ENCODE data around the gene MTG2.
"Not testable (repeated sequence)": the region's sequence is repeated elsewhere in the genome, so short reads cannot be mapped to it uniquely, and the experiment has no call there.

Gene MTG2

DNA sequence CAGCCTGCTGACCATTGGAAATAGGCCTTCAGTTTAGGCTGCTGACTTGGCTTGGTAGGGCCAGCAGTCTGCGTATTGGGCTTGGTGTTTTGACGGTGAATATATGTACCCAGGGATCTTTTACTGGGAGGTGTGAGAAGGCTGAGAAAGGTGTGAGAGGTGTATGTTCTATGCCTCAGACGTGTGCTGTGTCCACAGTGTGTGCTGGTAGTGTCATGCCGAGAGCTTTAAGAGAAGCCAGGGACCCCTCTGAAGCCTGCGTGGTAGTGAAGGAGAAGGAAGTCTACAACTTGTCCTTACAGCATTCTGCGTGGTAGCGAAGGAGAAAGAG is 37.2 kb upstream of the MTG2 start:
- TF ChIP-seq, protein P1, sequence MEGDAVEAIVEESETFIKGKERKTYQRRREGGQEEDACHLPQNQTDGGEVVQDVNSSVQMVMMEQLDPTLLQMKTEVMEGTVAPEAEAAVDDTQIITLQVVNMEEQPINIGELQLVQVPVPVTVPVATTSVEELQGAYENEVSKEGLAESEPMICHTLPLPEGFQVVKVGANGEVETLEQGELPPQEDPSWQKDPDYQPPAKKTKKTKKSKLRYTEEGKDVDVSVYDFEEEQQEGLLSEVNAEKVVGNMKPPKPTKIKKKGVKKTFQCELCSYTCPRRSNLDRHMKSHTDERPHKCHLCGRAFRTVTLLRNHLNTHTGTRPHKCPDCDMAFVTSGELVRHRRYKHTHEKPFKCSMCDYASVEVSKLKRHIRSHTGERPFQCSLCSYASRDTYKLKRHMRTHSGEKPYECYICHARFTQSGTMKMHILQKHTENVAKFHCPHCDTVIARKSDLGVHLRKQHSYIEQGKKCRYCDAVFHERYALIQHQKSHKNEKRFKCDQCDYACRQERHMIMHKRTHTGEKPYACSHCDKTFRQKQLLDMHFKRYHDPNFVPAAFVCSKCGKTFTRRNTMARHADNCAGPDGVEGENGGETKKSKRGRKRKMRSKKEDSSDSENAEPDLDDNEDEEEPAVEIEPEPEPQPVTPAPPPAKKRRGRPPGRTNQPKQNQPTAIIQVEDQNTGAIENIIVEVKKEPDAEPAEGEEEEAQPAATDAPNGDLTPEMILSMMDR (conservative IDR thresholded peaks at IDR 0.05; ENCODE audit: control insufficient read depth, insufficient read depth, low read depth, low read length) = no peak
- DNase-seq (ENCODE audit: low read depth) = no peak
- H3K4me3 ChIP-seq (ENCODE audit: control insufficient read depth, low read depth, low read length) = no peak overlapping the region

DNA sequence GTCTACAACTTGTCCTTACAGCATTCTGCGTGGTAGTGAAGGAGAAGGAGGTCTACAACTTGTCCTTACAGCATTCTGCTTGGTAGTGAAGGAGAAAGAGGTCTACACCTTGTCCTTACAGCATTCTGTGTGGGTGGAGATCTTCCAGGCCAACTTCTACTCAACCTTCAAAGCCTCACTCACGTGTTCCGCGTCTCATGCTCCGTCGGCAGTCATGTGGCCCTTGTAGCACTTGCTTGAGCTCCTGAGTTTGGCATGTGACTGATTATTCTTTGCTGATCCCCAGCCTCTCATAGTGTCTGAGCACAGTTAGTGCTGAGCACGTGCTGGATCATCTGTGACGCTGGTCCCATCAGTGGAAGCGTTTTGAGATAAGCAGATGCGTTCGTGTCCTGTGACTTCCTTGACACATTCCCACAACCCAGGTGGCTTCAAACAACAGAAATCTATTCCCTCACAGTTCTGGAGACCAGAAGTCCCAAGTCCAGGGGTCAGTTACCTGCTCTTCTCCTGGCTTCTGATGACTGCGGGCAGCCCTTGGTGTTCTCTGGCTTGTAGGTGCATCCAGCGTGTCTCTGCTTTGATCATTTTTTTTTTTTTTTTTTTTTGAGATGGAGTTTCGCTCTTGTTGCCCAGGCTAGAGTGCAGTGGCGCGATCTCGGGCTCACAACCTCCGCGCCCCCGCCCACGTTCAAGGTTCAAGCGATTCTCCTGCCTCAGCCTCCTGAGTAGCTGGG is 36.6 kb upstream of the MTG2 start:
- H3K4me3 ChIP-seq (ENCODE audit: control insufficient read depth, low read depth, low read length) = no peak overlapping the region
- DNase-seq (ENCODE audit: low read depth) = no peak
- TF ChIP-seq, protein P1 (conservative IDR thresholded peaks at IDR 0.05; ENCODE audit: control insufficient read depth, insufficient read depth, low read depth, low read length) = no peak

DNA sequence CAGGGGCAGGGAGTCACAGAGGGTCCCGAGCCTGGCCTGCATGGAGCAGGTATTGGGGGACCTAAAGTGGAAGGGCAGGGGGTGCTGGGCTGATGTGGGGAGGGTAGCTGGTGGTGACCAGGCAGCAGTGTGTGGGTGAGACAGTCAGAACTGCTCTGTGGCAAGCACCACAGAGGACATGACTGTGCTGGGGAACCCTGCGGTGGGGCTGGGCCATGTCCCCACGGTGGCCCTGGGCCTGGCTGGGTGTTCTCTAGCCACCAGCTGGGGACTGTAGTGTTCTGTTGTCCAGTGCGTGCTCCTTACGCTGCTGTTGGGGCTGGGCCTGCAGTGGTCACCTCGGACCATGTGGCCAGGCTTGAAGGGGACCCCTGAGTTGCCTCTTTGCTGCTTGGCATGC is 35.7 kb upstream of the MTG2 start:
- no peak for DNase-seq (ENCODE audit: low read depth)
- H3K4me3 ChIP-seq (ENCODE audit: control insufficient read depth, low read depth, low read length) = no peak overlapping the region
- TF ChIP-seq, protein P1 (conservative IDR thresholded peaks at IDR 0.05; ENCODE audit: control insufficient read depth, insufficient read depth, low read depth, low read length) = no peak

DNA sequence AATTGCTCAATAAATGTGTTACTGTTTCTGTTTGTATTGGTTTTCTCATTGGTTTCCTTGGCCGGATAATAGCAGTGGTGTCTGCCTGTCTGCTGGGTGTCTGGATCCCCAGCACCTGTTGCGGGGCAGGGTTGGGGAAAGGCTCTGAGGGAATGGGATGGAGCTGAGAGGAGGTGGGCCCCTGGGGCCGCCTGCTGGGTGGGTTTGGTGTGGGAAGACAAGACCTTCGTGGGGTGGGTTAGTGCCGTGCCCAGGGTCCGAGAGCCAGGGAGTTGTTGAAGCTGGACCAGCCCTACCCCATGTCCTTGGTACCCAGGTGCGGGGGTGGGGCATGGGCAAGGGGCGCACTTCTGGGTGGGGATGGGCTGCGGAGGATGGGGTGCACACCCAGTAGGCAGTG is 35.3 kb upstream of the MTG2 start:
- no peak overlapping the region for H3K4me3 ChIP-seq (ENCODE audit: control insufficient read depth, low read depth, low read length)
- no peak for DNase-seq (ENCODE audit: low read depth)
- TF ChIP-seq, protein P1 (conservative IDR thresholded peaks at IDR 0.05; ENCODE audit: control insufficient read depth, insufficient read depth, low read depth, low read length) = no peak

DNA sequence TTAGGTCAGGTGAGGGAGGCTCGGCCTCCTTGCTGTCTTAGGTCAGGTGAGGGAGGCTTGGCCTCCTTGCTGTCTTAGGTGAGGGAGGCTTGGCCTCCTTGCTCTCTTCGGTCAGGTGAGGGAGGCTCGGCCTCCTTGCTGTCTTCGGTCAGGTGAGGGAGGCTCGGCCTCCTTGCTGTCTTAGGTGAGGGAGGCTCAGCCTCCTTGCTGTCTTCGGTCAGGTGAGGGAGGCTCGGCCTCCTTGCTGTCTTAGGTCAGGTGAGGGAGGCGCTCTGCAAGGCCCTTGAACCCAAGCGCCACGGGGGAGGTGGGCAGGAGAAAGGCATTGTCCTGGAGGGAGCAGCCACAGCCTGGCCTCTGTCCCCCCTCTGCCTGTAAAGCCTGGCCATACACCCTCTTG is 34.4 kb upstream of the MTG2 start:
- not testable (repeated sequence) for H3K4me3 ChIP-seq (ENCODE audit: control insufficient read depth, low read depth, low read length)

DNA sequence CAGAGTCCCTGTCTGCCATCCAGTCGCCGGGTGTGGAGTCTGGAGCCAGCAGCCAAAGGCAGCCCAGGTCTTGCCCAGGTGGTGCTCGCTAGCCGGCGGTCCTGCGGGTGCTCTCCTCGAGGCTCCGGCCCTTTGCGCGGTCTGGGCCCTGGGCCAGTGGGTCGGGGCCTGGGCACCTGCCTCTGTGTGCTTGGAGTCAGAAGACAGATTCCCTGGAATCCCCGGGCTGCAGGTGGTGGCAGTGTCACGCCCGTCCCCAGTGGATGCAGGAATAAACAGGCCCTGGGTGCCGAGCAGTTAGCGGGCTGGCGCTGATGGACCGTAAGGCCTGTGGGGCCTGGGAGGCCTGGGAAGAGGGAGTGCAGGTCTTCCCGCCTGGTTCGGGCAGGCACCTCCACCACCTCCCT is 33.9 kb upstream of the MTG2 start:
- TF ChIP-seq, protein P1 (conservative IDR thresholded peaks at IDR 0.05; ENCODE audit: control insufficient read depth, insufficient read depth, low read depth, low read length) = no peak
- no peak overlapping the region for H3K4me3 ChIP-seq (ENCODE audit: control insufficient read depth, low read depth, low read length)
- no peak for DNase-seq (ENCODE audit: low read depth)

More for the DNA sequence above, 34.4 kb upstream of the MTG2 start:
- not testable (repeated sequence) for DNase-seq (ENCODE audit: low read depth)

DNA sequence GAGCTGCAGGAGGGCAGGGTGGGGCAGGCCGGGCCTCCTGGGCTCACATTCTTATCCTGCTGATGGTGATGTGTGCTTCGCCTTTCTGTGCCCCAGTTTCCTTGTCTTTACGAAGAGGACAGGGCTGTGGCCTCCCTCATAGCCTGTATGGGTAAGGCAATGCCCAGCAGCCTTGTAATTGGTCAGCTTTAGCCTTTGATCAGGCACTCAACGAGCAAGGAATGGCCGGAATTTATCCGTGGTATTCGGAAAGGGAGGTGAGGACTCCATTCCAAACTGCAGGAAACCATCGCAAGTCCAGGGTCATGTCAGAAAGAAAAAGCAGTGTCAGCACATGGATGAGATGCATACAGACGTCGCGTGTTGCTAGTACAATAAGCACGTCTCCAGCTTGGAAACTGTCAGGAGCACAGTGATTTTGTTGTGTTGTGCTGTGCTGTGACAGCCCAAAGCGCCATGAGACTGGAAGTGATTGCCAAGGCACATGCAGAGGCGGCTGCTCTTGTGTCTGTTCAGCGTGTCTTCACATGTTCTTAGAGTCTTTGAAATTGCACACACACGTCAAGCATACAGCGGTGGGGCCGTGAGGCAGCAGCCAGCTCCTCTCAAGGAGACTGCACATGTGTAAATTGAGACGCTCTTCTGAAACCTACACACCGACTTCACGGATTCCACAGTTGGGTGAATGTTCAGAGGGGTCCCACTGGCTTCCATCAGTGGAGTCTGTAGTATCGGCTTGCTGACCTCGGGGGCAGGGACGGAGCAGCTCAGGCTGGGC is 33.1 kb upstream of the MTG2 start:
- H3K4me3 ChIP-seq (ENCODE audit: control insufficient read depth, low read depth, low read length) = no peak overlapping the region
- TF ChIP-seq, protein P1 (conservative IDR thresholded peaks at IDR 0.05; ENCODE audit: control insufficient read depth, insufficient read depth, low read depth, low read length) = no peak
- DNase-seq (ENCODE audit: low read depth) = no peak

Measured in fibroblast of mammary gland (primary cell).